Stimulated activated CD4-positive, alpha-beta T cell treated with anti-CD3 and anti-CD28 coated beads, Interleukin-12 subunit alpha, Interleukin-12 subunit beta, amount 100 ng/mL, for 48 hours (primary cell): ENCODE data around the gene SDC3.

Source experiments
- DNase-seq, 3 donors: peaks; one replicate each; pipeline ENCODE4 v3.0.0-alpha.2; 2020; ENCODE audit warnings: low read depth in 2 of 3, low spot score in 1 of 3

Gene SDC3

DNA sequence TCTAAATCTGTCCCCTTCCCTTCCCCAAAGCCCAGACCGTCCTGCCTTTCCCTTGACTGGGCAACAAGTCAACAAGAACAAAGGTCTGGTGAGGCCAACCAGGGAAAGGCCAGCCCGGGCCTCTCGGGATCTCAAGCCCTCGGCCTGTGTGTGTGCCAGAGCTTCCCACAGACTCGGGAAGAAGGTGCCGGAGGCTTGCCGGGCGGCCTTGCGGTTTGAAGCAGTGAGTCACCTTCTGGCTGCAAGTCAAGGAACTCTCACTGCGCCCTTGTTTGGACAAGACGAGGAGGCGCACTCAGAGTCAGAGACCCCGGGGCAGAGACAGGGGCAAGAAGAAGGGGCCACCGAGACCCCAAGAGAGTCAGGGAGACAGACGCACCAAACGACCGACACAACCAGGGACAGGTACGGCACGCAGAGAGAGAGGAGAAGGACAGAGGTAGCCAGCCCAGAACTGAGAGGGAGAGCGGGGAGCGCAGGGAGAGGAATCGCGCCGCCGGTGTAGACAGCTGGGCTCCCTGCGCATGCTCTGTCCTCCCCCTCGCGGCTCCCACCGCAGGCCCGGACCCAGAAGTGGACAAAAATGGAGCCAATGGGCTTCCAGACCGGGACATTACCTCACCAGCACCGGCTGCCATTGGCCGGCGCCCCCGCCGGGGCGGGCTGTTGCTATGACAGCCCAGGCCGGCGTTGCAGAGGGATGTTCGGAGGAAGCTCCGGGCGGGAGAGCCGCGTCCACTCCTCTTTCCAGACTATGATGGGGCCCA is 84.4 kb downstream of the SDC3 start:
- peak; percentile 37 to 60 (median 38) for DNase-seq

GRCh38 chr1:30823627-30823968 is 85.0 kb downstream of the SDC3 start:
- DNase-seq = no peak

DNA sequence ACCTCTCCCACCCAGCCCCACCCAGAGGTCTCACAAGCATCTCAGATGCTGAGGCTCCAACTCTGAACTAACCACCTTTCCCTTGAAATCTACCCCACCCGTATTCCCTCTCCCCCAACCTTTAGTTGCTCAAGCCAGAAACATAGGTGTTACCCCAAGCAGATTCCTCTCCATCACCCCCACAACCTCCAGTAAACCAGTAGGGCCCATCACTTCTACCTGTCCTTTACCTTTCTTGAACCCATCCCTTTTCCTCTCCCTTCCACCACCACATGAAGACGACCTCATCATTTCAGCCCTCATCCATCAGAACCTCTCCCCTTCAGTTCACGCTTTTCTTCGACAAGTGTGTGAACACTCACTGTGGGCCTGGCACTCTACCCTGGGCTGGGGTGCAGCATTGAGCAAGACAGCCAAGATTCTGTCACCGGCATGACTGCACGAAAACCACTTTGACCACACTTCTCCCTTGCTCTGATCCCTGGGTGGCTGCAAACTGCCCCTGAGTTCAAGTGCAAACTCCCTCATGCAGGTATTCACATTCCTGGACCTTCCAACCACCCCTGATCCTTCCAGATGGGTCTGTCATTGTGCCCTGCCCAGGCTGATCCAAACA is 85.5 kb downstream of the SDC3 start:
- no peak for DNase-seq

- no peak for DNase-seq
Observed at GRCh38 chr1:30822006-30822405, 86.6 kb downstream of the SDC3 start.

GRCh38 chr1:30820299-30820698 is 88.3 kb downstream of the SDC3 start:
- DNase-seq = no peak
